GM23338 (cell line): ENCODE measurements around the gene IMMP2L. TPM values are rescaled to one million over a fixed set of nuclear protein-coding genes. Genes with fewer than 3 reads are reported as not detected.

ENCODE experiments used
- ATAC-seq: fragments of 200-7000 bp; cut with Tn5 transposase; 3 replicates; pipeline ENCODE4 v1.9.1; 2020
- DNase-seq: peaks from one replicate; pipeline ENCODE4 v3.0.0-alpha.2; 2015; ENCODE audit warnings: low spot score
- H2AFZ ChIP-seq: fragments of 200-600 bp; sonication (generic); 2 replicates; pipeline ENCODE4 v1.8.0; 2016; ENCODE audit warnings: antibody characterized with exemption, mild to moderate bottlenecking, moderate library complexity
- H3F3A ChIP-seq: fragments of 200-600 bp; sonication (generic); replicated peaks from 2 replicates; pipeline ENCODE4 v1.8.0; 2017; ENCODE audit warnings: antibody characterized with exemption, mixed run types, low read depth
- H3K27ac ChIP-seq: fragments of 200-600 bp; sonication (generic); 2 replicates; pipeline ENCODE4 v1.6.1; 2016; ENCODE audit warnings: low read depth
- H3K27me3 ChIP-seq: fragments of 200-600 bp; sonication (generic); 2 replicates; pipeline ENCODE4 v1.8.0; 2016; ENCODE audit warnings: mild to moderate bottlenecking, mixed run types, moderate library complexity; ENCODE audit not compliant: insufficient read depth
- H3K36me3 ChIP-seq: fragments of 200-600 bp; sonication (generic); 2 replicates; pipeline ENCODE4 v1.8.0; 2016; ENCODE audit warnings: mild to moderate bottlenecking; ENCODE audit not compliant: insufficient read depth
- H3K4me1 ChIP-seq: fragments of 200-600 bp; sonication (generic); 2 replicates; pipeline ENCODE4 v1.8.0; 2016; ENCODE audit warnings: mild to moderate bottlenecking, moderate library complexity; ENCODE audit not compliant: insufficient read depth
- H3K4me2 ChIP-seq: fragments of 200-600 bp; sonication (generic); 2 replicates; pipeline ENCODE4 v1.7.1; 2017; ENCODE audit warnings: mixed run types
- H3K4me3 ChIP-seq: fragments of 200-600 bp; sonication (generic); 2 replicates; pipeline ENCODE4 v1.6.1; 2016; ENCODE audit warnings: mixed run types
- H3K79me2 ChIP-seq: fragments of 200-600 bp; sonication (generic); replicated peaks from 2 replicates; pipeline ENCODE4 v1.8.0; 2017; ENCODE audit warnings: mild to moderate bottlenecking; ENCODE audit not compliant: insufficient read depth
- H3K9me2 ChIP-seq: fragments of 200-600 bp; sonication (generic); 2 replicates; pipeline ENCODE4 v1.8.0; 2017; ENCODE audit not compliant: insufficient read depth
- H4K20me1 ChIP-seq: fragments of 200-600 bp; sonication (generic); replicated peaks from 2 replicates; pipeline ENCODE4 v1.8.0; 2017; ENCODE audit warnings: mild to moderate bottlenecking; ENCODE audit not compliant: insufficient read depth
- H3K27ac Mint-ChIP-seq: 2 replicates; pipeline ENCODE4 v1.8.0; 2020; ENCODE audit warnings: inconsistent platforms, mild to moderate bottlenecking, moderate library complexity, mixed read lengths
- H3K27me3 Mint-ChIP-seq: 3 replicates; pipeline ENCODE4 v1.8.0; 2022; ENCODE audit warnings: low read depth, mild to moderate bottlenecking, moderate library complexity, mixed read lengths, inconsistent platforms; ENCODE audit not compliant: insufficient read depth, poor library complexity
- H3K36me3 Mint-ChIP-seq: 3 replicates; pipeline ENCODE4 v1.8.0; 2021; ENCODE audit warnings: low read depth, mild to moderate bottlenecking, inconsistent platforms, moderate library complexity, mixed read lengths
- H3K4me1 Mint-ChIP-seq: 3 replicates; pipeline ENCODE4 v1.8.0; 2020; ENCODE audit warnings: mild to moderate bottlenecking, inconsistent platforms, mixed read lengths
- H3K4me3 Mint-ChIP-seq: 3 replicates; pipeline ENCODE4 v1.8.0; 2021; ENCODE audit warnings: moderate library complexity, mild to moderate bottlenecking, inconsistent platforms, mixed read lengths
- H3K9me3 Mint-ChIP-seq: 3 replicates; pipeline ENCODE4 v1.8.0; 2020; ENCODE audit warnings: moderate library complexity, mild to moderate bottlenecking, inconsistent platforms, mixed read lengths
- CREB1 ChIP-seq: fragments of 250-450 bp; sonication (Bioruptor Pico); IDR thresholded peaks from 2 replicates; pipeline ENCODE4 v1.5.0; 2020; ENCODE audit warnings: low read depth, mild to moderate bottlenecking, moderate library complexity
- CTCF ChIP-seq, 2 experiments: fragments of 200-600 bp in 1 of 2; sonication (generic) in 1 of 2; conservative IDR thresholded peaks; 2 replicates each; pipeline versions ENCODE4 v1.5.1 to v1.6.1; 2016 to 2017; ENCODE audit warnings: antibody characterized with exemption in 2 of 2, low read depth in 2 of 2, mild to moderate bottlenecking in 2 of 2, moderate library complexity in 1 of 2
- ETS1 ChIP-seq: IDR thresholded peaks from 2 replicates; pipeline ENCODE4 v1.6.1; 2016; ENCODE audit warnings: antibody characterized with exemption
- EZH2 ChIP-seq: fragments of 200-600 bp; sonication (generic); IDR thresholded peaks from one replicate; pipeline ENCODE4 v1.8.0; 2017; ENCODE audit warnings: antibody characterized with exemption, mild to moderate bottlenecking, low read depth; ENCODE audit not compliant: unreplicated experiment
- JUNB ChIP-seq: IDR thresholded peaks from one replicate; pipeline ENCODE4 v1.6.1; 2016; ENCODE audit warnings: antibody characterized with exemption; ENCODE audit not compliant: unreplicated experiment
- NANOG ChIP-seq: IDR thresholded peaks from 2 replicates; pipeline ENCODE4 v1.6.1; 2016; ENCODE audit warnings: antibody characterized with exemption, borderline replicate concordance
- ZNF114 ChIP-seq: fragments of 250-450 bp; sonication (Bioruptor Pico); IDR thresholded peaks from 2 replicates; pipeline ENCODE4 v1.5.0; 2020; ENCODE audit warnings: mild to moderate bottlenecking, moderate library complexity
- ZNF462 ChIP-seq: fragments of 250-450 bp; sonication (Bioruptor Pico); IDR thresholded peaks from 2 replicates; pipeline ENCODE4 v1.5.0; 2020; ENCODE audit warnings: mild to moderate bottlenecking, moderate library complexity
- polyA plus RNA-seq: library from polyadenylated mRNA; unstranded; fragments of >200 nt; fragmentation: Nextera tagmentation; extraction: Ambion mirVana; gene quantifications from 2 replicates; pipeline ENCODE4 v1.2.1, GENCODE V29; 2016
- total RNA-seq: library from RNA; depleted of rRNA; stranded (reverse); fragments of >200 nt; shearing (Covaris generic); gene quantifications from 2 replicates; pipeline ENCODE4 v1.2.3, GENCODE V29; 2014

IMMP2L gene
- total and polyA plus RNA-seq, 2 experiments from 2014 or later, result 7.3 to 14.0 TPM

- Histone ChIP-seq H3K36me3 (no peaks in the 10 kb centered on the region), H3K4me2 (no peak overlapping the region), H3K4me3 (no peak overlapping the region), H3K27me3 (no peaks in the 10 kb centered on the region), H3F3A (no peaks in the 10 kb centered on the region), H3K79me2 (no peaks in the 10 kb centered on the region), H3K4me1 (no peaks in the 10 kb centered on the region), H3K9me2 (no peaks in the 10 kb centered on the region), H4K20me1 (no peaks in the 10 kb centered on the region), H2AFZ (no peak overlapping the region), H3K27ac (no peak overlapping the region)
- H3K36me3 Mint-ChIP-seq, result no peaks in the 10 kb centered on the region
- H3K27me3 Mint-ChIP-seq, result peaks cover 2% of the 10 kb centered on the region
- H3K4me1 Mint-ChIP-seq, result peaks cover 3% of the 10 kb centered on the region; the same call in 1 of the 3 replicates
- TF ChIP-seq EZH2 (no peak), CREB1 (CRISPR knock-in tag) (no peak), JUNB (no peak), NANOG (no peak), ZNF462 (no peak), ETS1 (no peak), CTCF (conservative IDR thresholded peaks at IDR 0.05; ENCODE audit: low read depth in 2 of 2) (no peak), ZNF114 (no peak)
- ATAC-seq (peak; percentile 34; the same call in 1 of the 3 replicates), DNase-seq (no peak)
- H3K27ac Mint-ChIP-seq, result no peak overlapping the region
- H3K9me3 Mint-ChIP-seq, result no peaks in the 10 kb centered on the region
- H3K4me3 Mint-ChIP-seq, result no peak overlapping the region
These were observed 399.6 kb downstream of the IMMP2L start for GRCh38 chr7:111162692-111163091.
